HG03354 (cell line): ENCODE data around the gene FNIP1.
"Not testable (repeated sequence)": the region's sequence is repeated elsewhere in the genome, so short reads cannot be mapped to it uniquely, and the experiment has no call there.

Source experiments
- ATAC-seq: cut with Tn5 transposase; IDR thresholded peaks from one replicate; pipeline ENCODE4 v1.9.1; 2021; ENCODE audit warnings: mild to moderate bottlenecking; ENCODE audit not compliant: unreplicated experiment, poor library complexity, severe bottlenecking

FNIP1 gene

DNA sequence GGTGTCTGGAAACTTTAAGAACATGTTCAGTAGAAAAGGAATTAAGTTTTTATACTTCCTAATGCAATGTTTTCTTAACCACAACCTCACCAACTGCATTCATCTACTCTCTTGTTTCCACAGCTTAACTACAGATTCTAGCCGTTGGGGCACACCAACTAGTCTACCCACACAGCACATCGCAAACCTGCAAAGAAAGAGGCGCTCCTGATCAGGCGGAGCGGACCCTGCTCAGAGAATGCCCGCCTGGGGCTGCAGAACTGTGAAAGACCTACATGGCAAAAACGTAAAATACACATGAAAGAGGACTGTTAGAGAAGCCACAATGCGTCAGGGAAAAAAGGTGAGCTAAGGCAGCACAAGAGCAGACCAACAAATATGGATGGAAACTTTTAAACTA, 86.4 kb downstream of the FNIP1 start:
- ATAC-seq, result no peak

DNA sequence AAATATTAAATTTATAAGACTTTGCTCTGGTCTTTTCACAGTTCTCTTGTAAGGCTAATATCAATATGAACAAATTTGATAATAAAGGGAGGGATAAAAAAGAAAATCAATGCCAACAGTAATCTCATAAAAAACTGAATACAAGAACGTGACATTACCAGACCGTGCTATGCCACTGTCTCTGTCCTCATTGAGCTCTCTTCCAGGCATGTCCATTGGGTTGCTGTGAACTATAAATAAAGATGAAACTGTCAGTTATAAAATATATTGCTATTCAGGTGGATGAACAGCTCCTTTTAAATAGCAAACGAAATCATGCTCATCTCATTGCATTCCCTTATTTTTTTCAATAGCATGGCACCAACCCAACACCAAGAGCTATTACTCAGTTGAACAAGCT, 87.8 kb downstream of the FNIP1 start:
- no peak for ATAC-seq

DNA sequence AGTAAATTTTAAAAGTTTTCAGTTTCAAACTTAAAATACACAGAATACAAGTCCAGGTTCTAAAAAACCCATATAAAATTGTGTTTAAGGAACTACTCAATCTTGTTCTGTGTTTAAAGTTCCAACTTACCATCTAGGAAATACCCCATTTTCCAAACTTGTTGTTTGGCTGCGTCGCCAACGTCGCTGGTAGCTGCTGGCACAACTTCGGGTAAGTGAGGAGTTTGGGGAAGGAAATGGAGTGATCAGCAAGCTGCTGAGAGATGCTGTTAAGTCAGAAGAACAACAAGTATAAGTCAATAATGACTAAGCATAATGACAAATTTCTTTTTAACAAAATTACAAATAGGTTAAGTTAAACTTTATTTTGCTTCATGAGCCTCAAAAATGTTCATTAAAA, 90.5 kb downstream of the FNIP1 start:
- ATAC-seq, result no peak

DNA sequence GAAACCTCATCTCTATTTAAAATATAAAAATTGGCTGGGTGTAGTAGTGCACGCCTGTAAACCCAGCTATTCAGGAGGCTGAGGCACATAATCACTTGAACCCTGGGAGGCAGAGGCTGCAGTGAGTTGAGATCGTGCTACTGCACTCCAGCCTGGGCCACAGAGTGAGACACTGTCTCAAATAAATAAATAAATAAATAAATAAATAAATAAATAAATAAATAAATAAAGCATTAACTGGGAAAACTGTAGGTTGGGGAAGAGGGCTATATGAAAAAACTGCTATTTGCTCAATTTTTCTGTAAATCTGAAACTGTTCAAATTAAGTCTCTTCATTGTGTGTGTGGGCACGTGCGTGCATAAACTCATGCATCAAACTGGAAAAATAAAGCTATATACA, 101.9 kb downstream of the FNIP1 start:
- no peak for ATAC-seq

DNA sequence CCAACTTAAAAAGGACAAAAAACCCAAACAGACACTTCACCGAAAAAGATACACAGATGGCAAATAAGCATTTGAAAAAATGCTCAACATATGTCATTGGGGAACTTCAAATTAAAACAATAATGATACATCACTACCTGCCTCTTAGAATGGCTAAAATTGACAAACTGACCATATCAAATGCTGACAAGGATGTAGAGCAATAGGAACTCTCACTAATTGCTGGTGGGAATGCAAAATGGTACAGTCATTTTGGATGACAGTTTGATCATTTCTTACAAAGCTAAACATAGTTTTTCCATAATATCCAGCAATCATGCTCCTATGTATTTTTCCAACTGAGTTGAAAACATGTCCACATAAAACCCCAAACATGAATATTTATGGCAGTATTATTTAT, 102.9 kb downstream of the FNIP1 start:
- no peak for ATAC-seq

DNA sequence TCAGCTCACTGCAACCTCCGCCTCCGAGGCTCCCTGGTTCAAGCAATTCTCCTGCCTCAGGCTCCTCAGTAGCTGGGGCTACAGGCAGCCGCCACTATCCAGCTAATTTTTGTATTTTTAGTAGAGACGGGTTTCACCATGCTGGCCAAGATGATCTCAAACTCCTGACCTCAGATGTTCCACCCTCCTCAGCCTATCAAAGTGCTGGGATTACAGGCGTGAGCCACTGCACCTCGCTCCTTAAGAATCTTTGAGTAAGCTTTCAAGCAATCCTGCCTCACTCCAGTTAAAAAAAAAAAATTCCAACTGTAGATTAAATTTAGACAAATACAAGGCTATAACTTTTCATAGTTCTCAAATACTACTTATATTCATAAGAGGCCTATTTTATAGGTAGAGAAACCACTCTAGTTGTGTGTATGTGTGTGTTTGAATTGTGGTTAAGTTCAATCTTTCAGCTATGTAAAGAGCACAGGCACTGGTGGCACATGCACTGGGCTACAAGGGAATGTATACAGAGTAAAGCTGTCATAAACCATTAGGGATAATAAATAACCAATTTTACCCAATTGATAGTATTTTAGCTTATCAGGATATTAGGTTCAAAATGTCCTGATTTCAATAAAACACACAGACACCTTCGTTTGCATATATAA, 111.2 kb downstream of the FNIP1 start:
- no peak for ATAC-seq

DNA sequence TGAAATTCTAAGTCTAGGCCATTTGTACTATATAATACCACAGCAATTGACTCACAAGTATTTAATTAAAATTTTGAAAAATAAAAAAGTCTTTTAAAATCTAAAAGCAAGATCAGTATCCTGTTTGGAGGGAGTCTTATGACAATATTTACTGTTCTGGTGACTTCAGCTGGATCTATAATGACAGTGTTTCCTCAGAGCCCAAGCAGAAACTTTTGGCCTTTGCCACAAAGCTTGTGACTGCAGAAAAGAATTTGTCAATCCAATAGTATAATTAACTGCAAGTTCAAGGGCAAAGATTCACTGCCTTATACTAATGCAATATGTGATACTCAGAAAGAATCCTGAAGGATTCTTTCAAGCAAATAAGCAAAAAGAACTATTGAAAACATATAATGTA, 112.2 kb downstream of the FNIP1 start:
- ATAC-seq, result no peak

DNA sequence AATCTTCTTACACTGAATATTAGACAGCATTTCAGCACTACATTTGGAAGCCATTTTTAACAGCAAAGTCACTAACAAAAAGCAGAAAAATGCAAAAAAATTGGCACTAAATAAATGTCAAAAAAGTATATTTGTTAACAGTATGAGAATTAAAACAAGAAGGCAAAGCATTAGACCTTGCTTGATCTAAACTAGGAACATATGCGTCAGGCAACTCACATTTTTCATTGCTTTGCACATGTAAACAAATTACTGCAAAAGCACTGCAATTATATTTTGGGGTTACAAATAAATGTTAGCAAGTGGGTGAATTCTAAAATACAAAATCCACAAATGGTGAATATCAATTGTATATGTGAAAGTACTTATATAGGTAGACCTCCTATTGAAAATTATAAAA, 112.8 kb downstream of the FNIP1 start:
- no peak for ATAC-seq

DNA sequence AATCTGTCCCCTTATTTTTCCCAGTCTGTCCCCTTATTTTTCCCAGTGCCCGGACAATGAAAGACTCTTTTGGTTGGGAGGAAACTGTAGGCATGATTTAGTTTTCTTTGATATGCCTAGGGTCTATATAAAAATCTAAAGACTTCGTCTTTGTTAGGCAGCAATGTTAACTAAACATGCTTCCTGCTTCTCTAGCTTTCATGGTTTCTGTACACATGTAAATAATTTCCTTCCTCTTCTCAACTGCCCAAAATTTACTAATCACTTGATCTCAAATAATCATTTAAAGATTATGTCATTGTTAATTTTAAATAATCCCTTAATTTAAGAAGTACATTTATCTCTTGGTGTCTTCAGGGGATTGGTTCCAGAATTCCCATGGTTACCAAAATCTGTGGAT, 114.0 kb downstream of the FNIP1 start:
- no peak for ATAC-seq

DNA sequence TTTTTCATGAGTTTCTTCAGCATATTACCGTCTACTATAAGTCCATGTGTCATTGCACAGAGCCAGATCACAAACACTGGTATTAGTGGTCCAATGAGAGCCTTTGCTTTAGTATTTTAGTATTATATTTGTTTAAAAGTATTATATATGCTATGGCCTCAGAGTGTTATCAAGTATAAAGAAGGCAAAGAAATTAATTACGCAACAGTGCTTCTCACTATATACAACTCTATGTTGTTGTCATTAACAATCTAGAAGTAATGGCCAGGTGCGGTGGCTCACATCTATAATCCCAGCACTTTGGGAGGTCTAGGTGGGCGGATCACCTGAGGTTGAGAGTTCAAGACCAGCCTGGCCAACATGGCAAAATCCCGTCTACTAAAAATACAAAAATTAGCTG, 114.6 kb downstream of the FNIP1 start:
- no peak for ATAC-seq

DNA sequence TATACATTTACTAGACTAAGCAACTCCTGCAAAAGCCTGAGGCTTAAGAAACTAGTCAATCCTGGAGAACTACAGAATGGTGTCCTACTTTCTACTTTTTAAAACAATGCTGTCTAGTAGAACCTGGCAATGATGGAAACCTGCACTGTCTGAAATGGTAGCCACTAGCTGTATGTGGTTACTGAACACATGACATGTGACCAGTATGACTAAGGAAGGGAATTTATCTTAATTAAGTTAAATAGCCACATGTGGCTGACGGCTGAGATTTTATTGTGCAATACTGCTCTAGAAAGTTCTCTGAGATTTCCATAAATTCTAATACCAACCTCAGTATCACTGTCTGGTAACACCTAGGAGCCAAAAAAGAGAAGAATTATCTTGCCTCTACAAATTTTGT, 116.9 kb downstream of the FNIP1 start:
- no peak for ATAC-seq

DNA sequence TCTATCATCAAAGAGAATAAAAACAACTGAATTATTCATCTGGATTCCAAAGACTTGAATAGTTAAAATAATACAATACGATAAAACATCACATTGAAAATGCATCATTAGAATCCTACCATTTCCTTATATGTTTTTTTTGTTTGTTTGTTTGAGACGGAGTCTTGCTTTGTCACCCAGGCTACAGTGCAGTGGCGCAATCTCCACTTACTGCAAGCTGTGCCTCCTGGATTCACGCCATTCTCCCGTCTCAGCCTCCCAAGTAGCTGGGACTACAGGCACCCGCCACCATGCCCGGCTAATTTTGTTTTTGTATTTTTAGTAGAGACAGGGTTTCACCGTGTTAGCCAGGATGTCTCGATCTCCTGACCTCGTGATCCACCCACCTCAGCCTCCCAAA, 118.5 kb downstream of the FNIP1 start:
- ATAC-seq, result not testable (repeated sequence)

DNA sequence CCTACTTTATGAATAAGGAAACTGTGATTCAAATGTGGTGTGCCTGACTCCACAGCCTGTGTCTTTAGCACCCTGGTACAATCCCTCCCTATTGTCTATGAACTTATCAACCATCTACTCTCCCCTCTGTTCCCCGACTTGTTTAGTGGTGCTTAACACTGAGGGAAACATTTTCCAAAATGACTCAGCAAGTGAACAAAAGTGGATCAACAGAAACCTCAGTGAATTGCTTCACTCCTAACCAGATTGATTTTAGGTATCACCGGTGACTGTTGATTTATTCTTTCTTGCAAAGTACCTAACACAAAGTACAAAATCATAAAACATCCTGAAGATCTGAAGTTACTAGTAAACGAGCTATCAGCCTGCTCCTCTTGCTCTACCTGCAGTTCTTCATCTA, 119.7 kb downstream of the FNIP1 start:
- ATAC-seq, result no peak

DNA sequence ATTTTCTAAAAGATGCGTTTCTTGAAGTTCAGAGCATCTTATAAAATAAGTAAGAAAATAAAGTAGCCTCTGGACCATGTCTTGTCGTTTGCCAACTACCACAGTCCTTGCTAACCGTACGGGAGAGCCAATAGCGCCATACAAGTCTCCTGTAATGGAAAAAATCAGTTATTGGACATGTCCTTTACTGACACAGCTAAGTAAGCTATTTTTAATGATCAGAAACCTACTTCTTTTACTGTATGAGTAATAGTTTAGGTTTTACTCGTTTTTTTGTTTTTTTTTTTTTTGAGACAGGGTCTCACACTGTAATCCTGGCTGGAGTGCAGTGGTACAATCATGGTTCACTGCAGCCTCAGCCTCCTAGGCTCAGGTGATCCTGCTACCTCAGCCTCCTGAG, 124.0 kb downstream of the FNIP1 start:
- ATAC-seq, result peak; percentile 51

DNA sequence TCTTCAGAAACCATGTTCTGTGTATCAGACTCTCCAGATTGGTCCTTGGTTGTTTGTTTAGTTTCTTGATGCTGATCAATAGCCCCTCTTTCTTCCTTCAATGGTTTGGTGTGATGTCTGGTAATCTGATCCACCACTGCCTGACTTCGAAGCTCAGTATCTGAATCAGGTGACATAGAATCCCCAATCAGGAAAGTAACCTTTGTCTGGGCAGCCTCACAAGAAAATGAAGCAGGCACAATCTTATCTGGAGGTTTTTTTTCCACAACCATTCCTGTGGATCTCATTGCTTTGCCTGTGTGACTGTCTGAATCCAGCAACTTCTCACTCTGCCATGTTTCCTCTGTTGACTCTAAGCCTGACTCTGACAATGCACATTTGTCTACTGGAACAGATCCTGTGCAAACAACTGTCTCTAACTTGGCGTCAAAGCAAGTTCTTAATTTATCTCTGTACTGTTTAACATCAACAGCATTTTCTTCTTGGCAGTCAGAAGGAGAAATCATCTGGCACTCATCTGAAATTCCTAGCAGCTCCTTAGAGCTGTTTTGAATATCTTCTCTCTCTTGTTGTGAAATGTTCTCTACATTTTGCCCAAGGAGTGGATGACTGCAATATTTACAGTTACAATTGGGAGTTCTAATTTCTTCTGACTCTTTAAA, 124.7 kb downstream of the FNIP1 start:
- no peak for ATAC-seq

DNA sequence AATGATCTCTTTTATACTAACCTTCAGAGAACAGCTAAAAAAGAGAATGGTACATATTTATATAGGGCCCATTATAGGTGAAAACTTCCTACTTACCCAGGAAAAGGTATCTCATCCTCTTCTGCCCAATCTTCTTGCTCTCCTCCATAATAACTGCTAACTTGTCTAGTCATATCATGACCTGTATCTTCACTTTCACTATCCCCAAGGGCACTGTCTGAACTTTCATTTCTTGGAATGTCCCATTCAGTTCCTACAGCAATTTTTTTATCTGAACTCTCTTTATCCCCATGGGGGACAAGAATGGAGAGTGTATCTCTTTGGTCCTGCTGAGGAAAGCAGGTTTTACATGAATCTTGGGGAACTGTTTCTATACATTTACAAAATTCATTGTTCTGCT, 125.4 kb downstream of the FNIP1 start:
- peak; percentile 61 for ATAC-seq

DNA sequence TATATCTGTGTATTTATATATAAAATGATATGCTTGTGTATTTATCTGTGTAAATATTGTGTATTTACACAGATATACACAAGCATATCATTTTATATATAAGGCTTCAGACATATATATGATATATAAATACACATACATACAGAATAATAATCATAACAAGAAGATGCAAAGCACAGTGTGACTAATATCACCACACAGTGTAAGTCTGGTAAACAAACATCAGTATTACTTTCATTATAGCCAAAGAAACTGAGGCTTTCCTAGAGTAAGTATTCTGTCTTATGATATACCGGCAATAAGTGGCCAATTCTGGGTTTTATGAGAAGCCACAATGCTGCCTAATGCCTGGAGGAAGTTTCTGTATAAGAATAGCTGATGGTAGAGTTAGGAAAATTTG, 131.9 kb downstream of the FNIP1 start:
- peak; percentile 45 for ATAC-seq

DNA sequence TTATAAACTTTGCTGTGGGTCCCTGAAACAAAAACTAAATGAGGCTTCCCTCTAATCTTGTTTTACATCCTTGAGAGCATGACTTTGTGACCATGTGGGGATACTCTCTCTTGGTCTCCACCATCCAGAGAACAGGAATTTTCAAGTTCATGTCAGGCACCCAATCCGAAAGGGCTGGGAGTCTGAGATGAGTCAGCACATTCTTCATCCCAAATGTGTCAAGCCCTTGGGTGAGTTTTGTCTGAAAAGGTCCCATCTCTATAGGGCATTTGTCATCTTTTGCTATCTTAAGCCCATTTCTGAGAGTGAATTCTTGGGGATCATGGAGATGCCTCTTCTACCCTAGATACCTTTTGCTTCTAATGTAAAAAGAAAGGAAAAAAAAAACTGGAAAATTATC, 134.9 kb downstream of the FNIP1 start:
- no peak for ATAC-seq

DNA sequence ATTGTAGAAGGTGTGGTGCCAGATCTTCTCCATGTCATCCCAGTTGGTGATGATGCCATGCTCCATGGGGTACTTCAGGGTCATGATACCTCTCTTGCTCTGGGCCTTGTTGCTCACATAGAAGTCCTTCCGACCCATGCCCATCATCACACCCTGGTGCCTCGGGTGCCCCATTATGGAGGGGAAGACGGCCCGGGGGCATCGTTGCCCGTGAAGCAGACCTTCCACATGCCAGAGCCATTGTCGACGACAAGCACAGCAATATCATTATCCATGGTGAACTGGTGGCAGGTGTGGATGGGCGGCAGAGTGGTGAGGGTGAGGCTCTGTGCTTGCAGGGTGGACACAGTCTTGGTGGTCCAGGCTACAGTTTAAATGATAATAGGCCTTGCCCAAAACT, 137.0 kb downstream of the FNIP1 start:
- ATAC-seq, result no peak

DNA sequence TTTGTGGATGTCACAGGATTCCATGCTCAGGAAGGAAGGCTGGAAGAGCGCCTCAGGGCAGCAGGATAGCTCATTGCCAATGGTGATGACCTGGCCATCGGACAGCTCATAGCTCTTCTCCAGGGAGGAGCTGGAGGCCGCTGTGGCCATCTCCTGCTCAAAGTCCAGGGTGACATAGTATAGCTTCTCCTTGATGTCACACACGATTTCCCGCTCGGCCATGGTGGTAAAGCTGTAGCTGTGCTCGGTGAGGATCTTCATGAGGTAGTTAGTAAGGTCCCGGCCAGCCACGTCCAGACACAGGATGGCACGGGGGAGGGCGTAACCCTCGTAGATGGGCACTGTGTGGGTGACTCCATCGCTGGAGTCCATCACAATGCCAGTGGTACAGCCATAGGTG, 137.5 kb downstream of the FNIP1 start:
- no peak for ATAC-seq

DNA sequence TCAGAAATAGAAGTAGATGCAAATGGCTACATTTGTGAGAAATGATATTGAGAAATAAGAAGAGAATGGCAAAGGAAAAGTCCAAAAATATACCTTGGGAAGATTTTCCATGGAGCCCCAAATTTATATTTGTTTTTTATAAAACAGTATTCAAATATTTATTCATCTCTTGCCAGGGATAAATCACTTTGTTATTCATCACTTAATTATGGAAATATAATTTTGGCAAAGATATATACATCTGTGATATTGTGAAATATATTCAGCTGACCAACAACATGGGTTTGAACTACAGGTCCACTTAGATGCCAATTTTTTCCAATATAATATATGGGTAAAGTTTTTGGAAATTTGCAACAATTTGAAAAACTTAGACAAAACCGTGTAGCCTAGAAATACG, 142.0 kb downstream of the FNIP1 start:
- no peak for ATAC-seq

DNA sequence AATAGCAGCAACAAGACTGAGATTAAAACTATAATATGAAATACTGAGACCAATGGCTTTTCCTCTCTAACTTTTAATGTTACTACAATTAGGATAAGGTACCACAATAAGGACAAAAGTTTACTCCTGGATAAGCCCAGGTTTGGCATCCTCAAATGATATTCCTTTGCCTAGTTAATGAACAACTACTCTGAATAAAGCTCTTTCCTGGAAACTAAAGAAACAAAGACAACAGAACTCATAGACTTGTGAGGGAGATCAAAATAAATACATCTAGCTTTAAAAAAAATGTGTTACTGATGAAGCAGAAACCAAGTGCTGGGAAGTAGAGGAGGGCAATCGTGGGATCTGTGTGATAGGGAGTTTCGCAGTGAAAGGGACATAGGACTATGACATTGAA, 142.5 kb downstream of the FNIP1 start:
- ATAC-seq, result no peak
